Suprapubic skin (tissue), 4 donors: ENCODE measurements around the gene TIMM44. TPM values are rescaled to one million over a fixed set of nuclear protein-coding genes. Genes with fewer than 3 reads are reported as not detected.

ENCODE experiments used
- DNase-seq, 2 donors: peaks; one replicate each; pipeline ENCODE4 v3.0.0-alpha.2; 2019; ENCODE audit warnings: low spot score in 2 of 2
- H3K27ac ChIP-seq: fragments of 200-600 bp; sonication (generic); one replicate; pipeline ENCODE4 v1.5.1; 2019
- H3K27me3 ChIP-seq: fragments of 200-600 bp; sonication (generic); one replicate; pipeline ENCODE4 v1.5.1; 2019
- H3K36me3 ChIP-seq: fragments of 200-600 bp; sonication (generic); one replicate; pipeline ENCODE4 v1.5.1; 2019
- H3K4me1 ChIP-seq: fragments of 200-600 bp; sonication (generic); one replicate; pipeline ENCODE4 v1.5.1; 2019
- H3K4me3 ChIP-seq: fragments of 200-600 bp; sonication (generic); one replicate; pipeline ENCODE4 v1.5.1; 2019; ENCODE audit warnings: mild to moderate bottlenecking
- H3K9me3 ChIP-seq: fragments of 200-600 bp; sonication (generic); one replicate; pipeline ENCODE4 v1.5.1; 2019
- EP300 ChIP-seq: sonication (generic); formaldehyde crosslinking; IDR thresholded peaks from one replicate; pipeline ENCODE4 v1.6.1; 2017; ENCODE audit warnings: antibody characterized with exemption
- POLR2A ChIP-seq, 2 donors: fragments of 450-650 bp; IDR thresholded peaks; one replicate each; pipeline ENCODE4 v1.6.1; 2017; ENCODE audit warnings: antibody characterized with exemption in 2 of 2, mild to moderate bottlenecking in 2 of 2, moderate library complexity in 2 of 2
- POLR2AphosphoS5 ChIP-seq, 3 donors: sonication (generic); formaldehyde crosslinking; IDR thresholded peaks; one replicate each; pipeline ENCODE4 v1.6.1; 2017; ENCODE audit warnings: antibody characterized with exemption in 3 of 3
- WGBS: methylation state at CpG from one replicate; pipeline ENCODE4 v1.1.5; 2018; 5-methylcytosine and 5-hydroxymethylcytosine counted together
- total RNA-seq, 4 donors: library from RNA; depleted of rRNA; stranded (reverse); fragments of >200 nt; gene quantifications; one replicate each; pipeline ENCODE4 v1.1.0, GENCODE V29; 2016
- TF ChIP-seq, protein P1 (sequence below), 2 donors: fragments of 200-600 bp in 1 of 2; fragments of 450-650 bp in 1 of 2; sonication (generic) in 1 of 2; IDR thresholded peaks; one replicate each; pipeline ENCODE4 v1.5.1; 2016 to 2019; ENCODE audit warnings: antibody characterized with exemption in 2 of 2, mild to moderate bottlenecking in 1 of 2, moderate library complexity in 1 of 2

Gene TIMM44
- total RNA-seq, 4 donors from 2014 or later = 34.6 to 85.1 (median 54.5) TPM

DNA sequence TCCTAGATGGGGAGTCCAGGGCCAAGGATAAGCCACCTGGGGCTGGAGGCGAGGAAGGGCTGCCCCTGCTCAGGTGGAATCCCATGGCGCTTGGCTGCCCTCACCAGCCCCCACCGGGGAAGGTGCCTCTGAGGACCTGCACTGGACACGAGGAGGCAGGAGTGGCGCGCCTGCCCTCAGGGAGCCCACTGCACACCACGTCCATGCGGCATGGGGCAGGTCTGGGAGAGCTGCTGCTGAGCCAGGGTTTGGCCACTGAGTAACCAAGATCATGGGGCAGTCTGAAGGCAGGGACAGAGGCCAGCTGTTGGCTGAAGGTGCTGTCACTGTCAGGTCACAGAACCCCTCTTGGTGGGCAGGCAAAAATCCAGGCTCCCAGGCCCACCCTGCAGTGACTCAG is 36.1 kb upstream of the TIMM44 start:
- TF ChIP-seq EP300 (no peak), POLR2AphosphoS5 (IDR thresholded peaks at IDR 0.05) (no peak), POLR2A (IDR thresholded peaks at IDR 0.05) (no peak)
- TF ChIP-seq, protein P1, sequence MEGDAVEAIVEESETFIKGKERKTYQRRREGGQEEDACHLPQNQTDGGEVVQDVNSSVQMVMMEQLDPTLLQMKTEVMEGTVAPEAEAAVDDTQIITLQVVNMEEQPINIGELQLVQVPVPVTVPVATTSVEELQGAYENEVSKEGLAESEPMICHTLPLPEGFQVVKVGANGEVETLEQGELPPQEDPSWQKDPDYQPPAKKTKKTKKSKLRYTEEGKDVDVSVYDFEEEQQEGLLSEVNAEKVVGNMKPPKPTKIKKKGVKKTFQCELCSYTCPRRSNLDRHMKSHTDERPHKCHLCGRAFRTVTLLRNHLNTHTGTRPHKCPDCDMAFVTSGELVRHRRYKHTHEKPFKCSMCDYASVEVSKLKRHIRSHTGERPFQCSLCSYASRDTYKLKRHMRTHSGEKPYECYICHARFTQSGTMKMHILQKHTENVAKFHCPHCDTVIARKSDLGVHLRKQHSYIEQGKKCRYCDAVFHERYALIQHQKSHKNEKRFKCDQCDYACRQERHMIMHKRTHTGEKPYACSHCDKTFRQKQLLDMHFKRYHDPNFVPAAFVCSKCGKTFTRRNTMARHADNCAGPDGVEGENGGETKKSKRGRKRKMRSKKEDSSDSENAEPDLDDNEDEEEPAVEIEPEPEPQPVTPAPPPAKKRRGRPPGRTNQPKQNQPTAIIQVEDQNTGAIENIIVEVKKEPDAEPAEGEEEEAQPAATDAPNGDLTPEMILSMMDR (IDR thresholded peaks at IDR 0.05) = no peak

DNA sequence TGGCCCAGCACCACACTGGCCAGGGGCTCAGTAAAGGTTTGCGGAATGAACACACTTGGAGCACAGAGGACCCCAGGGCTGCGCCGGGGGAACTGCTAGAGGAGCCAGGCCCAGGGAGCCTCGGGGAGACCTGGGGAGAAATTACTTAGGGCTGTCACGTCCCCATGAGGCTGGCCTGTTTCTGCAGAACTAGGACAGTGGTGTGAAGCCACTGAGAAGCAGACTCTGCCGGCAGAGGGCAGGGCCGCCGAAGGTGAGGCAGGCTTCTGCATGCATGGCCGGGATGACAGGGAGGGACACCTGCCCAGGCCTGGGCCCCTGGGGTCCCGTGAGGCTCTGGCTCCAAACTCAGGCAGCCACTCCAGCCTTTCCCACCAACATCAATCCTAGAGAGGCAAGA is 35.5 kb upstream of the TIMM44 start:
- H3K9me3 ChIP-seq = no peaks in the 10 kb centered on the region
- H3K36me3 ChIP-seq = peaks cover 72% of the 10 kb centered on the region
- no peaks in the 10 kb centered on the region for H3K27me3 ChIP-seq
- H3K4me3 ChIP-seq = no peak overlapping the region
- no peak overlapping the region for H3K27ac ChIP-seq
- peaks cover 30% of the 10 kb centered on the region for H3K4me1 ChIP-seq
- TF ChIP-seq, protein P1 (IDR thresholded peaks at IDR 0.05) = no peak
- TF ChIP-seq POLR2AphosphoS5 (IDR thresholded peaks at IDR 0.05) (no peak), EP300 (no peak), POLR2A (IDR thresholded peaks at IDR 0.05) (no peak)
- WGBS = 72% methylated on average over 5 of the region's 10 CpGs
- DNase-seq = no peak

More for the DNA sequence above, 36.1 kb upstream of the TIMM44 start:
- H3K36me3 ChIP-seq = peaks cover 66% of the 10 kb centered on the region
- no peak for DNase-seq
- H3K9me3 ChIP-seq = no peaks in the 10 kb centered on the region
- no peak overlapping the region for H3K4me3 ChIP-seq
- H3K27me3 ChIP-seq = no peaks in the 10 kb centered on the region
- H3K27ac ChIP-seq = no peak overlapping the region
- peaks cover 32% of the 10 kb centered on the region for H3K4me1 ChIP-seq
- WGBS = 90% methylated on average over 2 of the region's 8 CpGs

DNA sequence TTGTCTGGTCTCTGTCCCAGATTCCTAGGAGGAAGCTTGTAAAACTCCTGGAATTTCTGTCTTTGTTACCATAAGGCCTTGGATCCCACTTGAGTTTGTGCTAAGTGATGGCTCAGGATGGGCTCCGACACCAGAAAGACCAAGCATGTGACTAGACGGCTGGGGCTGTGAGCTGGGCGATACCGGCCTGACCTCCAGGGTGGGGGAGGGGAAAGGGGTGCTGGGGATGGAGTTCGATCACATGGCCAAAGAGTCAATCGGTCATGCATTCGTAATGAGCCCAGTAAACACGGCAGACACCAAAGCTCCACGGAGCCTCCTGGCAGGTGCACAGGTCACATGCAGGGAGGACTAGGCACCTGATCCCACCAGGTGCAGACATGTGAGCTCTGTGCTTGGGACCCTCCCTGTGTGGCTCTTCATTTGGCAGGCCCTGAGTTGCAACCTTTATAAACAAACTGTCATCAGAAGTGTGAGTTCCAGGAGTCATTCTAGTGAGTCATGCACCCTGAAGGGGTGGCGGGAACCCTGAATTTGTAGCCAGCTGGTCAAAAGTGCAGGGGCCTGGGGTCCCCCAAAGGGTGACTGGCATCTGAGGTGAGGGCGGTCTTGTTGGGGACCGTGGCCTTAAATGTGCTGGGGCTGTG is 34.8 kb upstream of the TIMM44 start:
- Histone ChIP-seq H3K9me3 (no peaks in the 10 kb centered on the region), H3K4me1 (peaks cover 23% of the 10 kb centered on the region), H3K4me3 (no peak overlapping the region), H3K36me3 (peaks cover 74% of the 10 kb centered on the region), H3K27ac (no peak overlapping the region), H3K27me3 (no peaks in the 10 kb centered on the region)
- no peak for DNase-seq
- 77% methylated on average over 12 of the region's 12 CpGs for WGBS
- TF ChIP-seq POLR2AphosphoS5 (IDR thresholded peaks at IDR 0.05) = no peak
- TF ChIP-seq, protein P1 (IDR thresholded peaks at IDR 0.05) = no peak
- TF ChIP-seq EP300 = no peak
- TF ChIP-seq POLR2A (IDR thresholded peaks at IDR 0.05) = no peak

- no peaks in the 10 kb centered on the region for H3K27me3 ChIP-seq
- 97% methylated on average over 6 of the region's 6 CpGs for WGBS
These were observed 34.2 kb upstream of the TIMM44 start for GRCh38 chr19:7977723-7978040.

DNA sequence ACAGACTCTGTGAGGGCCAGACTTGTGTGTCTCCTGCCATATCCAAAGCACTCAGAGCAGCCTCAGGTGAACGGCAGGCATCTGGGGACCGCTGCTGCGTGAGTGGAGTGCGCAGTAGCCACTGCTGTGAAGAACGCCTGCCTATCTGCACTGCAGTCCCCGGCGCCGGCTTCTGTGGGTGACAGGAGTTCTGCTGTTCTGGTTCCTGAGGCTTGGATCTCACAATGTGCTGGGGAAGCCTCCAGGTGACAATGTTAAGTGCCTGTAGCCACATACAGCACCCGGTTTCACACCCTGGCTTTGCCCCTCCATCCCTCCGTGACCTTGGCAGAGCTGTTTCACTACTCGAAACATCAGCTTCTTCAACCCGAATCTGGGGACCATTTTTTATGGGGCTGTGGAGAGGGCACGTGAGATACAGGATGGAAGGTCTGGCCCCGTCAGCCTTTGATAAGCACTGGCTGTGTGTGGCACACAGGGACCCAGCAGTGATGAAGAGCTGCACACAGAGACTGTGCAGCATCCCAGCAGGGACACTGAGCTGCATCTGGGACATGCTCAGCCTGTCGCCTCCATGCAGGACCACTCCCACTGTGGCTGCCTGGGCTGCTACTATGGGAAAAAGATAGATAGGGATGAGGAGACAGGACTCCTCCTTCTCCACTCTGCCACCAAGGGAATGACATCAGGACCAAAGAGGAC is 33.7 kb upstream of the TIMM44 start:
- peaks cover 80% of the 10 kb centered on the region for H3K36me3 ChIP-seq
- H3K4me1 ChIP-seq = peaks cover 13% of the 10 kb centered on the region
- H3K9me3 ChIP-seq = no peaks in the 10 kb centered on the region
- no peak overlapping the region for H3K4me3 ChIP-seq
- WGBS = 88% methylated on average over 12 of the region's 15 CpGs
- no peaks in the 10 kb centered on the region for H3K27me3 ChIP-seq
- TF ChIP-seq POLR2A (IDR thresholded peaks at IDR 0.05) (no peak), EP300 (no peak), POLR2AphosphoS5 (IDR thresholded peaks at IDR 0.05) (no peak)
- TF ChIP-seq, protein P1 (IDR thresholded peaks at IDR 0.05) = no peak
- no peak overlapping the region for H3K27ac ChIP-seq
- no peak for DNase-seq

More at GRCh38 chr19:7977723-7978040, 34.2 kb upstream of the TIMM44 start:
- Histone ChIP-seq H3K27ac (no peak overlapping the region), H3K9me3 (no peaks in the 10 kb centered on the region), H3K4me1 (peaks cover 18% of the 10 kb centered on the region), H3K4me3 (no peak overlapping the region), H3K36me3 (peaks cover 77% of the 10 kb centered on the region)
- no peak for TF ChIP-seq POLR2AphosphoS5 (IDR thresholded peaks at IDR 0.05)
- no peak for TF ChIP-seq POLR2A (IDR thresholded peaks at IDR 0.05)
- TF ChIP-seq, protein P1 (IDR thresholded peaks at IDR 0.05) = no peak
- TF ChIP-seq EP300 = no peak
- no peak for DNase-seq
